ENCODE results near the gene COX5A.

DNA sequence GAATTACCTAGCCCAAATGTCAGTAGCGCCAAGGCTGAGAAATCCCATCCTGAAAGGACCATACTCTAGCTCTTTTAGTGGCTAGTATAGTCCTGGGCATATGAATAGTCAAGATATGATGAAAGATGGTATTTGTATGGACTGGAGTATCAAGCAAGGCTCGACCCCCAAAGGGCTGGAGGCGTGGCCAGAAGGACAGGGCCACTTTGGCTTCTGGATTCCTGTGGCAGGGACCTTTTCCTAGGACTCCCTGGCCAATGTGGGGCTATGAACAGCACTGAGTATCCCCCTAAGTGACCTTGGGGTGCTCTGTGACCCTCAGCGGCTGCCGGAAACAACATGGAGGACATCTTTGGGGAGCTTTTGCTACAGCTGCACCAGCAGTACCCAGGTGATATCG, 42.0 kb downstream of the COX5A start:
- TF ChIP-seq, protein P1, sequence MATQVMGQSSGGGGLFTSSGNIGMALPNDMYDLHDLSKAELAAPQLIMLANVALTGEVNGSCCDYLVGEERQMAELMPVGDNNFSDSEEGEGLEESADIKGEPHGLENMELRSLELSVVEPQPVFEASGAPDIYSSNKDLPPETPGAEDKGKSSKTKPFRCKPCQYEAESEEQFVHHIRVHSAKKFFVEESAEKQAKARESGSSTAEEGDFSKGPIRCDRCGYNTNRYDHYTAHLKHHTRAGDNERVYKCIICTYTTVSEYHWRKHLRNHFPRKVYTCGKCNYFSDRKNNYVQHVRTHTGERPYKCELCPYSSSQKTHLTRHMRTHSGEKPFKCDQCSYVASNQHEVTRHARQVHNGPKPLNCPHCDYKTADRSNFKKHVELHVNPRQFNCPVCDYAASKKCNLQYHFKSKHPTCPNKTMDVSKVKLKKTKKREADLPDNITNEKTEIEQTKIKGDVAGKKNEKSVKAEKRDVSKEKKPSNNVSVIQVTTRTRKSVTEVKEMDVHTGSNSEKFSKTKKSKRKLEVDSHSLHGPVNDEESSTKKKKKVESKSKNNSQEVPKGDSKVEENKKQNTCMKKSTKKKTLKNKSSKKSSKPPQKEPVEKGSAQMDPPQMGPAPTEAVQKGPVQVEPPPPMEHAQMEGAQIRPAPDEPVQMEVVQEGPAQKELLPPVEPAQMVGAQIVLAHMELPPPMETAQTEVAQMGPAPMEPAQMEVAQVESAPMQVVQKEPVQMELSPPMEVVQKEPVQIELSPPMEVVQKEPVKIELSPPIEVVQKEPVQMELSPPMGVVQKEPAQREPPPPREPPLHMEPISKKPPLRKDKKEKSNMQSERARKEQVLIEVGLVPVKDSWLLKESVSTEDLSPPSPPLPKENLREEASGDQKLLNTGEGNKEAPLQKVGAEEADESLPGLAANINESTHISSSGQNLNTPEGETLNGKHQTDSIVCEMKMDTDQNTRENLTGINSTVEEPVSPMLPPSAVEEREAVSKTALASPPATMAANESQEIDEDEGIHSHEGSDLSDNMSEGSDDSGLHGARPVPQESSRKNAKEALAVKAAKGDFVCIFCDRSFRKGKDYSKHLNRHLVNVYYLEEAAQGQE (IDR thresholded peaks at IDR 0.05; ENCODE audit: insufficient read depth in 1 of 2, low read depth in 2 of 2, low read length in 2 of 2): no peak
- TF ChIP-seq TAF1 (IDR thresholded peaks at IDR 0.05; ENCODE audit: borderline replicate concordance, insufficient read depth, low read length) (no peak), POLR2AphosphoS5 (IDR thresholded peaks at IDR 0.05; ENCODE audit: low read depth, low read length) (no peak), SIN3A (IDR thresholded peaks at IDR 0.05; ENCODE audit: borderline replicate concordance, insufficient read depth, low read length) (no peak), FOXP2 (optimal IDR thresholded peaks at IDR 0.05; ENCODE audit: borderline replicate concordance, extremely low read depth, extremely low read length, insufficient read depth) (no peak)

Measured in PFSK-1 (cell line).